GM19351 (cell line): ENCODE results near the gene CRHR1.

Experiments
- ATAC-seq: cut with Tn5 transposase; IDR thresholded peaks from one replicate; pipeline ENCODE4 v1.9.1; 2021; ENCODE audit warnings: mild to moderate bottlenecking, moderate library complexity; ENCODE audit not compliant: unreplicated experiment

CRHR1 gene

GRCh38 chr17:45757431-45758218 is 26.5 kb upstream of the CRHR1 start:
- ATAC-seq: no peak

GRCh38 chr17:45758544-45758943 is 25.6 kb upstream of the CRHR1 start:
- no peak for ATAC-seq

- ATAC-seq: no peak
Measured at GRCh38 chr17:45759761-45760160, 24.4 kb upstream of the CRHR1 start.

GRCh38 chr17:45761957-45762565 is 22.1 kb upstream of the CRHR1 start:
- no peak for ATAC-seq

- ATAC-seq: no peak
Measured at GRCh38 chr17:45763182-45763581, 20.9 kb upstream of the CRHR1 start.

- ATAC-seq: no peak
Measured at GRCh38 chr17:45764479-45764878, 19.6 kb upstream of the CRHR1 start.

GRCh38 chr17:45768000-45768399 is 16.1 kb upstream of the CRHR1 start:
- no peak for ATAC-seq

GRCh38 chr17:45770632-45771270 is 13.4 kb upstream of the CRHR1 start:
- no peak for ATAC-seq

GRCh38 chr17:45771271-45771959 is 12.7 kb upstream of the CRHR1 start:
- no peak for ATAC-seq

GRCh38 chr17:45775148-45775547 is 9.0 kb upstream of the CRHR1 start:
- no peak for ATAC-seq

GRCh38 chr17:45775576-45776011 is 8.5 kb upstream of the CRHR1 start:
- ATAC-seq: no peak

GRCh38 chr17:45776896-45777295 is 7.2 kb upstream of the CRHR1 start:
- ATAC-seq: no peak

- ATAC-seq: no peak
Measured at GRCh38 chr17:45777388-45777787, 6.7 kb upstream of the CRHR1 start.

- ATAC-seq: no peak
Measured at GRCh38 chr17:45780921-45781320, 3.2 kb upstream of the CRHR1 start.

GRCh38 chr17:45782889-45783592 is 1.1 kb upstream of the CRHR1 start:
- ATAC-seq: no peak

GRCh38 chr17:45783593-45784292 is 377 bp upstream of the CRHR1 start:
- ATAC-seq: no peak

- no peak for ATAC-seq
Measured at GRCh38 chr17:45784741-45785479, 790 bp downstream of the CRHR1 start.

GRCh38 chr17:45785480-45786193 is 1.5 kb downstream of the CRHR1 start:
- no peak for ATAC-seq

- no peak for ATAC-seq
Measured at GRCh38 chr17:45786349-45786748, 2.2 kb downstream of the CRHR1 start.
